Endothelial cell of hepatic sinusoid (primary cell): ENCODE measurements around the gene ZNF891.

Experiments used
- in situ Hi-C: cut with HindIII; loops from 2 replicates; pipeline ENCODE4 v1.10.0; 2017; ENCODE audit warnings: low sequenced_read_pairs

ZNF891 gene

GRCh38 chr12:133130038-133130807 lies at the start of gene ZNF891, which contains the start of gene ZNF10:
Gene ZNF891, minus strand, starts transcription at chr12:133130274. Its CDS starts 8,356 bp downstream, at chr12:133121918.
Gene ZNF10, plus strand, starts transcription at chr12:133130627. Its CDS starts 13,866 bp downstream, at chr12:133144493.
- in situ Hi-C loops: no loop called here

- in situ Hi-C loops: no loop called here
Observed at GRCh38 chr12:133174901-133175300, 44.8 kb upstream of the ZNF891 start.

- in situ Hi-C loops: no loop called here
Observed at GRCh38 chr12:133172491-133172890, 42.4 kb upstream of the ZNF891 start.

- in situ Hi-C loops: no loop called here
Observed at GRCh38 chr12:133165776-133166175, 35.7 kb upstream of the ZNF891 start.

- in situ Hi-C loops: no loop called here
Observed at GRCh38 chr12:133156125-133156690, 26.1 kb upstream of the ZNF891 start.

GRCh38 chr12:133145981-133146380 lies 15.9 kb upstream of the ZNF891 start:
- in situ Hi-C loops: no loop called here

GRCh38 chr12:133135747-133136146 lies 5.7 kb upstream of the ZNF891 start:
- in situ Hi-C loops: no loop called here

- in situ Hi-C loops: no loop called here
Observed at GRCh38 chr12:133130808-133131128, 694 bp upstream of the ZNF891 start.

GRCh38 chr12:133129368-133130037 lies 571 bp downstream of the ZNF891 start:
- in situ Hi-C loops: no loop called here

GRCh38 chr12:133124674-133125073 lies 5.4 kb downstream of the ZNF891 start:
- in situ Hi-C loops: no loop called here

GRCh38 chr12:133120385-133121191 lies 9.5 kb downstream of the ZNF891 start:
- in situ Hi-C loops: no loop called here

- in situ Hi-C loops: loop anchor here (5.0 kb wide), 1 partner anchor 51 kb away; no protein-coding TSS in a partner anchor
Observed at GRCh38 chr12:133108150-133108549, 21.9 kb downstream of the ZNF891 start.

- in situ Hi-C loops: loop anchor here (5.0 kb wide), 1 partner anchor 50 kb away; no protein-coding TSS in a partner anchor
Observed at GRCh38 chr12:133107121-133107520, 23.0 kb downstream of the ZNF891 start.

- in situ Hi-C loops: loop anchor here (5.0 kb wide), 1 partner anchor 49 kb away; no protein-coding TSS in a partner anchor
Observed at GRCh38 chr12:133106253-133106652, 23.8 kb downstream of the ZNF891 start.

- in situ Hi-C loops: loop anchor here (5.0 kb wide), 1 partner anchor 48 kb away; no protein-coding TSS in a partner anchor
Observed at GRCh38 chr12:133105620-133106019, 24.5 kb downstream of the ZNF891 start.

GRCh38 chr12:133083345-133083744 lies 46.7 kb downstream of the ZNF891 start:
- in situ Hi-C loops: no loop called here

GRCh38 chr12:133081159-133081780 lies 48.8 kb downstream of the ZNF891 start:
- in situ Hi-C loops: no loop called here

GRCh38 chr12:133080368-133081158 lies 49.5 kb downstream of the ZNF891 start, which contains the start of gene ZNF140:
Gene ZNF140, plus strand, starts transcription at chr12:133080923. Its CDS starts 398 bp downstream, at chr12:133081321.
- in situ Hi-C loops: no loop called here

- in situ Hi-C loops: no loop called here
Observed at GRCh38 chr12:133080026-133080367, 50.1 kb downstream of the ZNF891 start.

- in situ Hi-C loops: no loop called here
Observed at GRCh38 chr12:133073836-133074235, 56.2 kb downstream of the ZNF891 start.
